Suprapubic skin (tissue), 3 donors: ENCODE measurements around the gene ITPA.

Experiments used
- EP300 ChIP-seq: sonication (generic); formaldehyde crosslinking; IDR thresholded peaks from one replicate; pipeline ENCODE4 v1.6.1; 2017; ENCODE audit warnings: antibody characterized with exemption
- POLR2A ChIP-seq, 2 donors: fragments of 450-650 bp; IDR thresholded peaks; one replicate each; pipeline ENCODE4 v1.6.1; 2017; ENCODE audit warnings: antibody characterized with exemption in 2 of 2, mild to moderate bottlenecking in 2 of 2, moderate library complexity in 2 of 2
- TF ChIP-seq, protein P1 (sequence below), 2 donors: fragments of 200-600 bp in 1 of 2; fragments of 450-650 bp in 1 of 2; sonication (generic) in 1 of 2; IDR thresholded peaks; one replicate each; pipeline ENCODE4 v1.5.1; 2016 to 2019; ENCODE audit warnings: antibody characterized with exemption in 2 of 2, mild to moderate bottlenecking in 1 of 2, moderate library complexity in 1 of 2

DNA sequence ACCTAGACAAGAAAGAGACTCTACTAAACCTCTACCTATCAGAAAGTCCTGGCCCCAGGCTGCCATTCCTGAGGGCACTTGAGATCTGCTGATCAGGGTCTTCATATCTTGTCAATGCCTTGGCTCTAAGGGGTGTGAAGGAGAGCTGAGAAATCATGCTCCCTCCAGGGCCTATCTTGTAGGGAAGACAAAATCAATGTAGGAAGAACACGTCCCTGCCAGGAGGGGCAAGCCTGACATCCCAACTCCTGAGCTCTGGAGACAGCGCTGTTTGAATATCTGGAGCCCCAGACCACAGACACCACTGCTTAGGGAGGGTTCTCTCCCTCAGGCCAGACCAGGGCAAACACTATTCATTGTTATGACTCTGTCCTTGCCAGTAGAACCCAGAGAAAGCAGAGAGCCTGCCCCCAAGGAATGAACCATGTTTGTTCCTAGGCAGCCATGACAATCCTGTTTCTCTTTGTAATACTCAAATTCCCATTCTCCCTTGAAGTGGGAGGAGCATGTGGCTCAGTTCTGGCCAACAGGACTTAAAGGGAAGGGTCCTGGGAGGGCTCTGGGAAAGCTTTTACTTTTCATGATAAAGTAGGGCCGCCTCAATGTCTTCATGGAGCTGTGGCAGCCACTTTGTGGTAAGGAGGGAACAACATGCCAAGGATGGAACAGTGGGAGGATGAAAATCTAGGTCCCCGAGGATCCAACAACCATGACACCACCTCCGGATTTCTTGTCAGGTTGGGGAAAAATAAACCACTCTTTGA lies 47.8 kb upstream of the ITPA start:
- TF ChIP-seq POLR2A (IDR thresholded peaks at IDR 0.05) (no peak), EP300 (no peak)
- TF ChIP-seq, protein P1, sequence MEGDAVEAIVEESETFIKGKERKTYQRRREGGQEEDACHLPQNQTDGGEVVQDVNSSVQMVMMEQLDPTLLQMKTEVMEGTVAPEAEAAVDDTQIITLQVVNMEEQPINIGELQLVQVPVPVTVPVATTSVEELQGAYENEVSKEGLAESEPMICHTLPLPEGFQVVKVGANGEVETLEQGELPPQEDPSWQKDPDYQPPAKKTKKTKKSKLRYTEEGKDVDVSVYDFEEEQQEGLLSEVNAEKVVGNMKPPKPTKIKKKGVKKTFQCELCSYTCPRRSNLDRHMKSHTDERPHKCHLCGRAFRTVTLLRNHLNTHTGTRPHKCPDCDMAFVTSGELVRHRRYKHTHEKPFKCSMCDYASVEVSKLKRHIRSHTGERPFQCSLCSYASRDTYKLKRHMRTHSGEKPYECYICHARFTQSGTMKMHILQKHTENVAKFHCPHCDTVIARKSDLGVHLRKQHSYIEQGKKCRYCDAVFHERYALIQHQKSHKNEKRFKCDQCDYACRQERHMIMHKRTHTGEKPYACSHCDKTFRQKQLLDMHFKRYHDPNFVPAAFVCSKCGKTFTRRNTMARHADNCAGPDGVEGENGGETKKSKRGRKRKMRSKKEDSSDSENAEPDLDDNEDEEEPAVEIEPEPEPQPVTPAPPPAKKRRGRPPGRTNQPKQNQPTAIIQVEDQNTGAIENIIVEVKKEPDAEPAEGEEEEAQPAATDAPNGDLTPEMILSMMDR (IDR thresholded peaks at IDR 0.05) = no peak
